Neural cell (in vitro differentiated cells): ENCODE results near the gene THADA. TPM values are rescaled to one million over a fixed set of nuclear protein-coding genes. Genes with fewer than 3 reads are reported as not detected.

ENCODE experiments used
- H2AFZ ChIP-seq: fragments of 200-600, 300-800 bp; sonication (generic), shearing (Covaris generic); 2 replicates; pipeline ENCODE4 v1.6.0; 2014; ENCODE audit warnings: low read depth, mild to moderate bottlenecking, antibody characterized with exemption, low read length, moderate library complexity
- H3F3A ChIP-seq: fragments of 200-600 bp; shearing (Covaris generic); 2 replicates; pipeline ENCODE4 v1.6.1; 2016; ENCODE audit warnings: mild to moderate bottlenecking, moderate library complexity, mixed read lengths, antibody characterized with exemption, low read length; ENCODE audit not compliant: insufficient read depth, poor library complexity, severe bottlenecking
- H3K27ac ChIP-seq: fragments of 200-600, 300-800 bp; sonication (generic), shearing (Covaris generic); 2 replicates; pipeline ENCODE4 v1.5.1; 2014; ENCODE audit warnings: mild to moderate bottlenecking, low read length, moderate library complexity
- H3K27me3 ChIP-seq: fragments of 300-800, 200-600 bp; sonication (generic), shearing (Covaris generic); 2 replicates; pipeline ENCODE4 v1.6.0; 2014; ENCODE audit warnings: mild to moderate bottlenecking, low read depth, low read length, moderate library complexity; ENCODE audit not compliant: insufficient read depth
- H3K36me3 ChIP-seq: fragments of 300-800, 200-600 bp; sonication (generic), shearing (Covaris generic); 2 replicates; pipeline ENCODE4 v1.5.1; 2014; ENCODE audit warnings: mild to moderate bottlenecking, antibody characterized with exemption, low read length, moderate library complexity; ENCODE audit not compliant: insufficient read depth
- H3K4me2 ChIP-seq: fragments of 300-800, 200-600 bp; sonication (generic), shearing (Covaris generic); 2 replicates; pipeline ENCODE4 v1.6.0; 2014; ENCODE audit warnings: mild to moderate bottlenecking, low read length
- H3K4me3 ChIP-seq: fragments of 300-800, 200-600 bp; sonication (generic), shearing (Covaris generic); 2 replicates; pipeline ENCODE4 v1.5.1; 2014; ENCODE audit warnings: mild to moderate bottlenecking, low read length, moderate library complexity
- H3K79me2 ChIP-seq: fragments of 200-600 bp; shearing (Covaris generic); replicated peaks from 2 replicates; pipeline ENCODE4 v1.6.0; 2014; ENCODE audit warnings: mild to moderate bottlenecking, low read length, moderate library complexity; ENCODE audit not compliant: insufficient read depth
- H3K9ac ChIP-seq: fragments of 300-800, 200-600 bp; sonication (generic), shearing (Covaris generic); 2 replicates; pipeline ENCODE4 v1.6.1; 2016; ENCODE audit warnings: mild to moderate bottlenecking, low read length, mixed read lengths
- H3K9me2 ChIP-seq: fragments of 200-600 bp; shearing (Covaris generic); 2 replicates; pipeline ENCODE4 v1.6.1; 2016; ENCODE audit warnings: mild to moderate bottlenecking, low read length, mixed read lengths; ENCODE audit not compliant: insufficient read depth
- H3K9me3 ChIP-seq: fragments of 200-600, 300-800 bp; sonication (generic), shearing (Covaris generic); 2 replicates; pipeline ENCODE4 v1.6.1; 2016; ENCODE audit warnings: mild to moderate bottlenecking, mixed run types, low read length, moderate library complexity, mixed read lengths
- H4K20me1 ChIP-seq: fragments of 200-600 bp; shearing (Covaris generic); 2 replicates; pipeline ENCODE4 v1.6.1; 2016; ENCODE audit warnings: mild to moderate bottlenecking, mixed run types; ENCODE audit not compliant: insufficient read depth
- EP300 ChIP-seq: fragments of 450-650 bp; conservative IDR thresholded peaks from 2 replicates; pipeline ENCODE4 v1.6.1; 2014; ENCODE audit warnings: antibody characterized with exemption, mild to moderate bottlenecking, moderate library complexity; ENCODE audit not compliant: poor library complexity, severe bottlenecking
- EZH2 ChIP-seq: fragments of 200-600, 300-800 bp; shearing (Covaris generic), sonication (generic); IDR thresholded peaks from 2 replicates; pipeline ENCODE4 v1.6.1; 2014; ENCODE audit warnings: antibody characterized with exemption, low read length, borderline replicate concordance, mild to moderate bottlenecking; ENCODE audit not compliant: insufficient read depth, poor library complexity, severe bottlenecking
- MXI1 ChIP-seq: fragments of 450-650 bp; conservative IDR thresholded peaks from 2 replicates; pipeline ENCODE4 v1.6.1; 2014; ENCODE audit warnings: antibody characterized with exemption, mild to moderate bottlenecking; ENCODE audit not compliant: poor library complexity, severe bottlenecking
- POLR2AphosphoS5 ChIP-seq: IDR thresholded peaks from 2 replicates; pipeline ENCODE4 v1.6.1; 2012
- RAD21 ChIP-seq: fragments of 450-650 bp; conservative IDR thresholded peaks from 2 replicates; pipeline ENCODE4 v1.6.1; 2014; ENCODE audit warnings: antibody characterized with exemption, mild to moderate bottlenecking, moderate library complexity
- SMC3 ChIP-seq: fragments of 450-650 bp; conservative IDR thresholded peaks from 2 replicates; pipeline ENCODE4 v1.6.1; 2014; ENCODE audit warnings: antibody characterized with exemption, mild to moderate bottlenecking, moderate library complexity; ENCODE audit not compliant: poor library complexity
- TAF1 ChIP-seq: IDR thresholded peaks from 2 replicates; pipeline ENCODE4 v1.6.1; 2012; ENCODE audit warnings: low read depth
- polyA plus RNA-seq: library from polyadenylated mRNA; depleted of rRNA; stranded (reverse); fragments of >200 nt; gene quantifications from 2 replicates; pipeline ENCODE4 v1.2.3, GENCODE V29; 2014
- TF ChIP-seq, protein P1 (sequence below): fragments of 450-650 bp; IDR thresholded peaks from 2 replicates; pipeline ENCODE4 v1.5.1; 2014; ENCODE audit warnings: antibody characterized with exemption, mild to moderate bottlenecking, moderate library complexity; ENCODE audit not compliant: poor library complexity, severe bottlenecking
- TF ChIP-seq, protein P2 (sequence below): IDR thresholded peaks from 2 replicates; pipeline ENCODE4 v1.6.1; 2012; ENCODE audit warnings: borderline replicate concordance

The THADA gene
- polyA plus RNA-seq, 1 donor from 2014 or later = 8.5 TPM

GRCh38 chr2:43453179-43454170 is 142.4 kb downstream of the THADA start (continued):
- TF ChIP-seq MXI1 = no peak
- no peak for TF ChIP-seq SMC3

DNA sequence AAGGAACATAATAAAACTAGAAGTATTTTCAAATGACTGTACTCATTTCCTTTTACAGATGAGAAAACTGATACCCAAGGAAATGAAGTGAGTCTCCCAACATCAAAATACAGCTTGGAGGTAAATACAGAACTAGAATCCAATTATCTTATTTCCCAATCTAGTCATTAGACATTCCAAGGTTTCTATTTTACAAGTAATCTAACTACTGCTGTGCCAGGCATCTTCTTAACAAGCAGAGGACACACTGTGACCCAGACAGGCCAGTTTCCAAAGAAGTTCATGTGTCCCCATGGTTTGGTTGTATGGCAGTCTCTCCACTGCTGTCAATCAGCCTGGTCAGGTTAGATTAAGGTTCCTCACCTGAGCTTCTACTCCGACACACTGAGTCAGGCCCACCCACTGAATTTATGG is 143.5 kb downstream of the THADA start:
- H3K4me2 ChIP-seq = no peak overlapping the region
- H3K27ac ChIP-seq = no peak overlapping the region
- no peak overlapping the region for H3K4me3 ChIP-seq
- H3K79me2 ChIP-seq = no peaks in the 10 kb centered on the region
- H3K9me2 ChIP-seq = no peaks in the 10 kb centered on the region
- no peak overlapping the region for H3K9ac ChIP-seq
- no peaks in the 10 kb centered on the region for H4K20me1 ChIP-seq
- H3K36me3 ChIP-seq = no peaks in the 10 kb centered on the region
- no peaks in the 10 kb centered on the region for H3K9me3 ChIP-seq
- H3F3A ChIP-seq = no peaks in the 10 kb centered on the region
- no peak for TF ChIP-seq EP300
- TF ChIP-seq SMC3 = no peak
- no peak for TF ChIP-seq TAF1
- TF ChIP-seq, protein P1, sequence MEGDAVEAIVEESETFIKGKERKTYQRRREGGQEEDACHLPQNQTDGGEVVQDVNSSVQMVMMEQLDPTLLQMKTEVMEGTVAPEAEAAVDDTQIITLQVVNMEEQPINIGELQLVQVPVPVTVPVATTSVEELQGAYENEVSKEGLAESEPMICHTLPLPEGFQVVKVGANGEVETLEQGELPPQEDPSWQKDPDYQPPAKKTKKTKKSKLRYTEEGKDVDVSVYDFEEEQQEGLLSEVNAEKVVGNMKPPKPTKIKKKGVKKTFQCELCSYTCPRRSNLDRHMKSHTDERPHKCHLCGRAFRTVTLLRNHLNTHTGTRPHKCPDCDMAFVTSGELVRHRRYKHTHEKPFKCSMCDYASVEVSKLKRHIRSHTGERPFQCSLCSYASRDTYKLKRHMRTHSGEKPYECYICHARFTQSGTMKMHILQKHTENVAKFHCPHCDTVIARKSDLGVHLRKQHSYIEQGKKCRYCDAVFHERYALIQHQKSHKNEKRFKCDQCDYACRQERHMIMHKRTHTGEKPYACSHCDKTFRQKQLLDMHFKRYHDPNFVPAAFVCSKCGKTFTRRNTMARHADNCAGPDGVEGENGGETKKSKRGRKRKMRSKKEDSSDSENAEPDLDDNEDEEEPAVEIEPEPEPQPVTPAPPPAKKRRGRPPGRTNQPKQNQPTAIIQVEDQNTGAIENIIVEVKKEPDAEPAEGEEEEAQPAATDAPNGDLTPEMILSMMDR = no peak
- H3K27me3 ChIP-seq = no peaks in the 10 kb centered on the region
- H2AFZ ChIP-seq = no peak overlapping the region

GRCh38 chr2:43450617-43451016 is 145.2 kb downstream of the THADA start:
- Histone ChIP-seq H4K20me1 (no peaks in the 10 kb centered on the region), H3K27me3 (no peaks in the 10 kb centered on the region), H3F3A (no peaks in the 10 kb centered on the region), H3K9me2 (no peaks in the 10 kb centered on the region), H3K4me2 (no peak overlapping the region), H3K9me3 (no peaks in the 10 kb centered on the region), H3K79me2 (no peaks in the 10 kb centered on the region), H3K4me3 (no peak overlapping the region), H3K9ac (no peak overlapping the region), H2AFZ (no peak overlapping the region), H3K36me3 (no peaks in the 10 kb centered on the region), H3K27ac (no peak overlapping the region)
- no peak for TF ChIP-seq SMC3
- no peak for TF ChIP-seq EZH2
- no peak for TF ChIP-seq EP300
- TF ChIP-seq, protein P2, sequence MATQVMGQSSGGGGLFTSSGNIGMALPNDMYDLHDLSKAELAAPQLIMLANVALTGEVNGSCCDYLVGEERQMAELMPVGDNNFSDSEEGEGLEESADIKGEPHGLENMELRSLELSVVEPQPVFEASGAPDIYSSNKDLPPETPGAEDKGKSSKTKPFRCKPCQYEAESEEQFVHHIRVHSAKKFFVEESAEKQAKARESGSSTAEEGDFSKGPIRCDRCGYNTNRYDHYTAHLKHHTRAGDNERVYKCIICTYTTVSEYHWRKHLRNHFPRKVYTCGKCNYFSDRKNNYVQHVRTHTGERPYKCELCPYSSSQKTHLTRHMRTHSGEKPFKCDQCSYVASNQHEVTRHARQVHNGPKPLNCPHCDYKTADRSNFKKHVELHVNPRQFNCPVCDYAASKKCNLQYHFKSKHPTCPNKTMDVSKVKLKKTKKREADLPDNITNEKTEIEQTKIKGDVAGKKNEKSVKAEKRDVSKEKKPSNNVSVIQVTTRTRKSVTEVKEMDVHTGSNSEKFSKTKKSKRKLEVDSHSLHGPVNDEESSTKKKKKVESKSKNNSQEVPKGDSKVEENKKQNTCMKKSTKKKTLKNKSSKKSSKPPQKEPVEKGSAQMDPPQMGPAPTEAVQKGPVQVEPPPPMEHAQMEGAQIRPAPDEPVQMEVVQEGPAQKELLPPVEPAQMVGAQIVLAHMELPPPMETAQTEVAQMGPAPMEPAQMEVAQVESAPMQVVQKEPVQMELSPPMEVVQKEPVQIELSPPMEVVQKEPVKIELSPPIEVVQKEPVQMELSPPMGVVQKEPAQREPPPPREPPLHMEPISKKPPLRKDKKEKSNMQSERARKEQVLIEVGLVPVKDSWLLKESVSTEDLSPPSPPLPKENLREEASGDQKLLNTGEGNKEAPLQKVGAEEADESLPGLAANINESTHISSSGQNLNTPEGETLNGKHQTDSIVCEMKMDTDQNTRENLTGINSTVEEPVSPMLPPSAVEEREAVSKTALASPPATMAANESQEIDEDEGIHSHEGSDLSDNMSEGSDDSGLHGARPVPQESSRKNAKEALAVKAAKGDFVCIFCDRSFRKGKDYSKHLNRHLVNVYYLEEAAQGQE = no peak
- TF ChIP-seq POLR2AphosphoS5 = no peak
- TF ChIP-seq TAF1 = no peak
- TF ChIP-seq, protein P1 = no peak
- no peak for TF ChIP-seq MXI1
- no peak for TF ChIP-seq RAD21
